ENCODE data around the gene ALPG. TPM values are rescaled to one million over a fixed set of nuclear protein-coding genes. Genes with fewer than 3 reads are reported as not detected.
A peak's percentile ranks its signal among the peaks of the same experiment; 100 is the strongest.

The ALPG gene
- total and polyA plus RNA-seq, 9 of the 15 experiments (the other 6 are each of a cell fraction or from before 2014, with no cell fraction given) = not detected

GRCh38 chr2:232438951-232439757 is 32.5 kb downstream of the ALPG start:
- Histone ChIP-seq H3K9me1 (ENCODE audit: control insufficient read depth, insufficient read depth, low read length) (no peaks in the 10 kb centered on the region), H3K36me3 (ENCODE audit: control insufficient read depth, insufficient read depth, low read length) (no peaks in the 10 kb centered on the region), H4K20me1 (replicated peaks; ENCODE audit: control insufficient read depth, insufficient read depth, low read length) (0 out of 2 replicates have a peak, but pooled peaks cover 3% of the 10 kb centered on the region), H2AFZ (ENCODE audit: low read depth, low read length) (no peak overlapping the region), H3K27me3 (ENCODE audit: control insufficient read depth in 2 of 2, insufficient read depth in 2 of 2, low read length in 2 of 2) (peaks cover 0 to 36% of the 10 kb centered on the region in 2 experiments; a peak in 3 of 5 replicates), H3K4me2 (ENCODE audit: insufficient read depth, low read length) (no peak overlapping the region), H3K4me1 (replicated peaks in 1 of 2; ENCODE audit: control insufficient read depth in 2 of 2, insufficient read depth in 2 of 2, low read length in 2 of 2) (peaks cover 0 to 4% of the 10 kb centered on the region in 2 experiments; a peak in 2 of 5 replicates), H3K9ac (ENCODE audit: insufficient read depth in 1 of 2, low read depth in 2 of 2, low read length in 2 of 2) (no peak overlapping the region), H3K27ac (ENCODE audit: extremely low read depth, low read depth, low read length) (no peak overlapping the region), H3K9me3 (replicated peaks; ENCODE audit: control insufficient read depth, insufficient read depth, low read depth, low read length) (no peaks in the 10 kb centered on the region), H3K79me2 (ENCODE audit: control insufficient read depth, insufficient read depth, low read length) (no peaks in the 10 kb centered on the region), H3K4me3 (no peak overlapping the region)
- ATAC-seq = peak; percentile 86
- in situ Hi-C loops (cut with MboI) (loop anchor here (5.0 kb wide), 1 partner anchor 112 kb away; no protein-coding TSS in a partner anchor), intact Hi-C loops (cut with micrococcal nuclease) (loop anchor here (10.0 kb wide), 1 partner anchor 294 kb away; no protein-coding TSS in a partner anchor)
- TF ChIP-seq SIN3B (IDR thresholded peaks at IDR 0.05; ENCODE audit: low read depth) (no peak), CTCF (IDR thresholded peaks at IDR 0.05 in 2 of 3, conservative IDR thresholded peaks at IDR 0.05 in 1 of 3; ENCODE audit: insufficient read depth in 2 of 3, low read depth in 1 of 3, low read length in 3 of 3) (peak in 2 of 3 experiments; percentile 20 to 25; a peak in 3 of 6 replicates), RAD21 (CRISPR knock-in tag; conservative IDR thresholded peaks at IDR 0.05 in 1 of 2, IDR thresholded peaks at IDR 0.05 in 1 of 2) (peak in 1 of 2 experiments; percentile 37; a peak in 2 of 4 replicates)
- peak; percentile 85 for FAIRE-seq
- WGBS (ENCODE audit: insufficient coverage, low coverage, missing lambda C conversion rate) = 3% methylated on average over 5 of the region's 22 CpGs
- ChIA-PET CTCF (ENCODE audit: low intra/inter-chr PET ratio) (interaction anchor here (0.6 kb wide), 1 partner anchor 103 kb away, joined by 3 read pairs; no protein-coding TSS in a partner anchor), POLR2A (interaction anchor here (0.8 kb wide), 1 partner anchor 25 kb away, joined by 3 read pairs; no protein-coding TSS in a partner anchor)
- no TSS peak for BruUV-seq (replicated peaks)
- peak in 3 of 4 experiments; percentile 14 to 34 (median 17) for DNase-seq (ENCODE audit: extremely low read depth in 1 of 4, low spot score in 3 of 4)
